CD4-positive, alpha-beta T cell treated with Interleukin-10 for 1 hour (primary cell): ENCODE results near the gene N4BP2L1.

ENCODE experiments used
- DNase-seq: peaks from one replicate; pipeline ENCODE4 v3.0.0-alpha.2; 2020

N4BP2L1 gene

GRCh38 chr13:32427852-32428580 is at the start of gene N4BP2L1:
N4BP2L1 (minus strand) TSS chr13:32428130; CDS start chr13:32428082, 48 bp downstream.
- DNase-seq = peak; percentile 93

DNA sequence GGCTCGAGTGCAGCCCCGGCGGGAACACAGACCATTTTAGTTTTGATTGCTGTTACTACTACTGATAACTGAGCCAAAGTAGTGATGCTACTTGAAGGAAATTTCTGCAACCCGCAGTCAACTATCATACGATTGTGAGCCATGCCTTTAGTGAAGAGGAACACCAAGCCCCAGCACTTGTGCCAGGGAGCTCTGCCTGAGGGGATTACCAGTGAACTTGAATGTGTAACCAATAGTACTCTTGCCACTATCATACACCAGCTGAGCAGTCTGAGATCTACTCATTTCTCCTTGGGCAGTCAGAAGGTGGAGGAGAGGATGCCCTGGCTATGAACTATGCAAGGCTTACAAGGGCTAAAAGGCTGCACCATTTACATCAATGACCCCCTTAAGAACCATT is 49.0 kb upstream of the N4BP2L1 start:
- no peak for DNase-seq

- DNase-seq = no peak
Measured at GRCh38 chr13:32476021-32476731, 48.2 kb upstream of the N4BP2L1 start.

GRCh38 chr13:32474999-32475792 is 47.3 kb upstream of the N4BP2L1 start:
- DNase-seq = no peak

- DNase-seq = no peak
Measured at GRCh38 chr13:32473650-32474049, 45.7 kb upstream of the N4BP2L1 start.

DNA sequence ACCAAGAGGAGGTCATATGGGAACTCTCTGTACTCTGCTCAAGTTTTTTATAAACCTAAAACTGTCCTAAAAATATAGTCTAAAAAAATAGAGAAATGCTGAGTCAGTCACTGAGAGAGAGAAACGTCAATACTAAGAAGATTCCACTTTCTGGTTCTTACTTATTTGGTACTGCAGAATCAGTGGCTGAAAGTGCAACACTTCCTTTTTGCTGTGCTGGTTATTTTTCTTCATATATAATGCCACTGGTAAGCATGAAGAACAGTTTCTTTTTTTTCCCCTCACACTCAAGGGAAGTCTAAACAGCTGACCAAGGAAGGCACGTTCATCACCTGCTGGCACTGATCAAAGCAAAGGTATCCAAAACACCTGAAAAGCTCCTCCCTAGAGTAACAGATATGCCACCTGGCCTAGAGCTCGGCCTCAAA is 44.3 kb upstream of the N4BP2L1 start:
- no peak for DNase-seq

GRCh38 chr13:32471187-32471922 is 43.4 kb upstream of the N4BP2L1 start:
- DNase-seq = no peak

- DNase-seq = no peak
Measured at GRCh38 chr13:32468502-32469142, 40.7 kb upstream of the N4BP2L1 start.

GRCh38 chr13:32456591-32456990 is 28.7 kb upstream of the N4BP2L1 start:
- DNase-seq = no peak

DNA sequence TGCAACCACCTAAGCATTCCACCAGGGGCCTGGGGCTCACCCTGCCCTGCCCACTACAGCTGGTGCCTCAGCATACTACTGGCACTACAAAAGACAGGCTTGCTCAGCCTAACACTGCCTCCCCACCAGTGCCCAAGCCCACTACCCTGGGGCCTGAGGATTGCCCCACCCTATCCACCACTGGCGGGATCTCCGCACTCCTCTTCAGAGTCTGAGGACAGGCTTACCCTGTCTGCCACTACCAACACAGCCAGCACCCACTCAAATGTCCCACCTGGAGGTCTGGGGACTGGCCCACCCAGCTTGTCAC is 27.6 kb upstream of the N4BP2L1 start:
- no peak for DNase-seq

DNA sequence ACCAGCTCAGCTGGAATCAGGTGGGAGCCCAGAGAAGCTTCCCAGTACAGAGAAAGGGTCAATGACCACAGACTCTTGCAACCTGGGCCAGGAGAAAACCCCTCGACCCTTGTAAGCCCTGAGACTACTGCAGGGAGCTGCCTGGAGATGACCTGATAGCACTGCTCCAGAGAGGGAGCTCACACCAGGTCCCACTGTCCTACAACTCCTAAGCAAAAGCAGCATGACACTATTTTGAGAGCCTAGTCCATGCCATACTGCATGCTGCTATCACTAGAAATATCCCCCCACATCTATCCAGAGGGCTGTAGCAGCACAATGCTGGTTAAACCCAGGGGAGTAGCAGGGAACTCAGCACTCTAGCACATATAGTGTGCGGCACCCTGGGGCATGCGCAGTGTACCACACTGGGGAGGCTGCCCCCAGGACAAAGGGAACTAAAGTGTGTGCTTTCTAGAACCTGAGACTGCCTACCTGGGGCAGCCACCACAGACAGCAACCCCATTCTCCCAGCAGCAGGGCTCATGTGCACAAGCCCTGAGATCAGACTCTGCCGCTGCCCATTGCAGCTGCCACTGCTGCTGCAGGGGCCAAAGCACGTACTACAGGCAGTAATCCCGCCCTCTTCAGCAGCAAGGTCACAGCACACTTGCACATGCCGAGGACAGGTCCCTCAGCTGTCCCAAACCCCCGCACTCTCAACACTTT is 27.1 kb upstream of the N4BP2L1 start:
- no peak for DNase-seq

GRCh38 chr13:32453981-32454380 is 26.1 kb upstream of the N4BP2L1 start:
- DNase-seq = no peak

DNA sequence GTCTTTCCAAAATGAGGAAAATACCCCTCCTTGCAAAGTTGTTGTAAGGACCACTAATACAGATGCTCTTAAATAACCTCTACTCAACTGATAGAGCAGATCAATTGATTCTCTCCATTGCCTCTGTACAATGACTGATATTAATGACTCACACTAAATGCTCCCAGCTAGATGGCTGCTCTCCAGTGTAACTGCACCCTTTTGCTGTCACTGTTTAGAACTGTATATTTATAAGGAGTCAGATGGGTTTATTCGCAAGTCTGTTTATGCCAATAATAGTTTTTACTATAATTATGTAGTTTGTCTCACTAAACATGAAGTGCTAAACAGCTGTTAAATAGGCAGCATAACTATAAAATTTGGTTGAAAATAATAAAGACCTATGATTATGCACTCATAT is 21.0 kb upstream of the N4BP2L1 start:
- no peak for DNase-seq

GRCh38 chr13:32447894-32448623 is 20.1 kb upstream of the N4BP2L1 start:
- no peak for DNase-seq

- DNase-seq = no peak
Measured at GRCh38 chr13:32446773-32447465, 19.0 kb upstream of the N4BP2L1 start.

- DNase-seq = no peak
Measured at GRCh38 chr13:32446220-32446619, 18.3 kb upstream of the N4BP2L1 start.

GRCh38 chr13:32445461-32445860 is 17.5 kb upstream of the N4BP2L1 start:
- DNase-seq = no peak

DNA sequence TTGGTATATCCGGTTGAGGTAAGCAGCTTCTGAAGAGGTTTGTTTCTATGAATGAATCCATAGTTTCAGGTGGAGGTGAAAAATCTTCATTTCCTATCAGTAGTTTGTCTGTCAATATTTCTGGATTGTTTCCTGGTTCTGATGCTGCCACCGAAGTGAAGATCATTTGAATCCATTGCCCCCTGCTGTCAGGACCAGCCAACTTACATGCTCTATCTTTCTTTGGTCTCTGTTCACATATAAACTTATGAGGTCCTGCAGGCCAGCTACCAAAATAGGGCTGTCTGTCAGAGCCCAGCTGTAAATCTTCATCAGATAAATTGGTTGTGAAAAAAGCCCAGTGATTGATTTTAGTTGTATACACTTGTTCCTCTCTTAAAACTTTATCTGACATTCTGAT is 15.2 kb upstream of the N4BP2L1 start:
- peak; percentile 59 for DNase-seq

- no peak for DNase-seq
Measured at GRCh38 chr13:32438871-32439270, 10.9 kb upstream of the N4BP2L1 start.

DNA sequence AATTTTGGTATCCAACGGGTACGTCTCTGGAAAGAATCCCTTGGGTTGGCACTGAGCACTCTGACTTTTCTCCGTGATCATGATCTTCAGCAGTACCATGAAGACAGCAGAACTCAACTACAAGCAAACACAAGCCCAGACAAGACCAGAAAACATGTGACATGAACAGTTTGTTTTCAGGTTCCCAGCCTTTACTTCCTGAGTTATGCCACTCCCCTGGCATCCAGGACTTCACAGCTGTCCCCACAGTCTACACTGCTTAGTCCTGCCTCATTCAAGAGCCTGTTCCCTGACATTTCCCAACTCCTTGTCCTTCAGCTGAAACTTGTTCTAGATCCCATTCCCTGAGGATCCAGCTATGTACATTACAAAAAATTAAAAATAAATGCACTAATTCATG is 4.9 kb upstream of the N4BP2L1 start:
- no peak for DNase-seq

- DNase-seq = no peak
Measured at GRCh38 chr13:32431361-32431760, 3.4 kb upstream of the N4BP2L1 start.
